ENCODE measurements around the gene RABEPK. TPM values are rescaled to one million over a fixed set of nuclear protein-coding genes. Genes with fewer than 3 reads are reported as not detected.

RABEPK gene, protein sequence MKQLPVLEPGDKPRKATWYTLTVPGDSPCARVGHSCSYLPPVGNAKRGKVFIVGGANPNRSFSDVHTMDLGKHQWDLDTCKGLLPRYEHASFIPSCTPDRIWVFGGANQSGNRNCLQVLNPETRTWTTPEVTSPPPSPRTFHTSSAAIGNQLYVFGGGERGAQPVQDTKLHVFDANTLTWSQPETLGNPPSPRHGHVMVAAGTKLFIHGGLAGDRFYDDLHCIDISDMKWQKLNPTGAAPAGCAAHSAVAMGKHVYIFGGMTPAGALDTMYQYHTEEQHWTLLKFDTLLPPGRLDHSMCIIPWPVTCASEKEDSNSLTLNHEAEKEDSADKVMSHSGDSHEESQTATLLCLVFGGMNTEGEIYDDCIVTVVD
- total RNA-seq (2022) (28.1 and 28.4 TPM in 2 replicates), Bru-seq, nascent RNA (percentile 60 among the genes with signal in this experiment), BruChase-seq, experiment 1, labeled RNA remaining after a 2-hour chase (percentile 60 among the genes with signal in this experiment), BruChase-seq, experiment 2, labeled RNA remaining after a 6-hour chase (percentile 69 among the genes with signal in this experiment)
- long read RNA-seq, transcript RABEPK-201 (8 exons, 1,313 nt), result minor isoform, 5 of 114 reads
- long read RNA-seq, transcript RABEPK-202 (8 exons, 1,504 nt), result major isoform, 43 of 114 reads
- long read RNA-seq, transcript RABEPK-204 (9 exons, 1,466 nt), result minor isoform, 20 of 114 reads
- long read RNA-seq, partial matches to known transcripts, result 28 of 114 reads
- long read RNA-seq, other reads (novel, unspliced or antisense), result 18 of 114 reads

DNA sequence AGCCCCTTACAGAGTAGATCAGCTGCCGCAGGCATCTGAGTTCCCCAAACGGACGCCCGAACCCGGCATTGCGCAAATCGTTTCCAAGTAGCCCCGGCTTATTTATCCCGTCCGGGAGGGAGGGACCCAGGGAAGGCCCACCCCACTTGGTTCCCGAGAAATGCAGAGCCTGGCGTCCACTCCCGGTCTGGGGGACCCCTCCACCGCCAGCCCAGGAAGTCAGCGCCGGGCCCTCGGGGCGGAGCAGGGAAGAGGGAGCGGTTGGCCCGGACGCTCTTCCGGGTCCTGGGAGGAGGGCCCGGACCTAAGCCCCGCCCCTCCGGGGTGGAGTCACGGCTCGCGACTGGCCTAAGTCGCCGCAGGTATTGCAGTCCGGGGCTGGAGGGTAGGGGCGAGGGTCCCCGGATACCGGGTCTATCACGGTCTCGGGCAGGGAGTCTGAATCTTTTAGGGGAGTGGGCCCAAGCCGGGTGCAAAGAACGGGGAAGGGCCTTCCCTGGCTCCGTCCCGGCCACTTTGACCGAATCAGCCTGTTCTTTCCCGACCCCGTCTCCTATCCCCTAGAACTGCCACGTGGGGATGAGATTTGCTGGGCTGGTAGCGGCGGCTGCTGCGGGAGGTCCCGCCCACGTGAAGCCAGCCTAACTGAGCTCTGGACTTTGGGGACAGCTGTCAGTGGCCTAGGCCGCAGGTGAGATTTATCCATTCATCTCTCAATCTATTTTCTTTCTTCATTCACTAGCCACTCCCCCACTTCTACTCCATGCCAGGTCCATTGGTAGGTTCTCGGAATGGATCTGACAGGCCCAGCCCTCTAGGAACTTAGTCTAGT, at the start of gene RABEPK:
Gene RABEPK (plus strand): TSS at position 327 of the 832 bp plus-strand sequence. CDS start 2,472 bp downstream, outside the sequence.
- no peaks in the 10 kb centered on the region for H3K36me3 ChIP-seq (ENCODE audit: control insufficient read depth, insufficient read depth, low read length)
- Mint-ChIP-seq H3K36me3 (ENCODE audit: insufficient read depth, unreplicated experiment) (peaks cover 13% of the 10 kb centered on the region), H3K4me1 (ENCODE audit: low read depth, unreplicated experiment) (peaks cover 12% of the 10 kb centered on the region), H3K4me3 (ENCODE audit: unreplicated experiment) (peak within 1 kb of the TSS; percentile 80), H3K9me3 (ENCODE audit: unreplicated experiment) (no peaks in the 10 kb centered on the region), H3K27ac (ENCODE audit: unreplicated experiment) (peak within 1 kb of the TSS; percentile 62), H3K27me3 (ENCODE audit: insufficient read depth, unreplicated experiment) (no peaks in the 10 kb centered on the region)
- CTCF ChIA-PET, result interaction anchor here (0.5 to 1.5 kb wide), 2 partner anchors 41 to 175 kb away, joined by 3 to 7 read pairs; partner anchors contain the start of gene HSPA5
- peak; percentile 94 to 97 for DNase-seq
- H3K27me3 ChIP-seq (replicated peaks; ENCODE audit: control insufficient read depth, insufficient read depth, low read length), result no peaks in the 10 kb centered on the region
- peaks cover 13% of the 10 kb centered on the region for H3K4me1 ChIP-seq
- POLR2A ChIA-PET, result interaction anchor here (0.6 to 1.7 kb wide), 5 partner anchors 10 to 73 kb away, joined by 3 to 21 read pairs (median 6); partner anchors contain the start of gene HSPA5
- intact Hi-C loops (cut with micrococcal nuclease; ENCODE audit: unreplicated experiment), result loop anchor here (1.0 to 2.0 kb wide), 2 partner anchors 10 to 40 kb away; partner anchors contain the start of gene HSPA5
- H3K9me3 ChIP-seq, result no peaks in the 10 kb centered on the region
- TF ChIP-seq, protein P1, sequence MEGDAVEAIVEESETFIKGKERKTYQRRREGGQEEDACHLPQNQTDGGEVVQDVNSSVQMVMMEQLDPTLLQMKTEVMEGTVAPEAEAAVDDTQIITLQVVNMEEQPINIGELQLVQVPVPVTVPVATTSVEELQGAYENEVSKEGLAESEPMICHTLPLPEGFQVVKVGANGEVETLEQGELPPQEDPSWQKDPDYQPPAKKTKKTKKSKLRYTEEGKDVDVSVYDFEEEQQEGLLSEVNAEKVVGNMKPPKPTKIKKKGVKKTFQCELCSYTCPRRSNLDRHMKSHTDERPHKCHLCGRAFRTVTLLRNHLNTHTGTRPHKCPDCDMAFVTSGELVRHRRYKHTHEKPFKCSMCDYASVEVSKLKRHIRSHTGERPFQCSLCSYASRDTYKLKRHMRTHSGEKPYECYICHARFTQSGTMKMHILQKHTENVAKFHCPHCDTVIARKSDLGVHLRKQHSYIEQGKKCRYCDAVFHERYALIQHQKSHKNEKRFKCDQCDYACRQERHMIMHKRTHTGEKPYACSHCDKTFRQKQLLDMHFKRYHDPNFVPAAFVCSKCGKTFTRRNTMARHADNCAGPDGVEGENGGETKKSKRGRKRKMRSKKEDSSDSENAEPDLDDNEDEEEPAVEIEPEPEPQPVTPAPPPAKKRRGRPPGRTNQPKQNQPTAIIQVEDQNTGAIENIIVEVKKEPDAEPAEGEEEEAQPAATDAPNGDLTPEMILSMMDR (IDR thresholded peaks at IDR 0.05; ENCODE audit: insufficient read depth in 1 of 2, low read depth in 1 of 2, low read length in 1 of 2, severe bottlenecking in 1 of 2, unreplicated experiment in 1 of 2), result no peak
- BruUV-seq (replicated peaks), result TSS peak; percentile 91
- peak within 1 kb of the TSS; percentile 69 for H3K4me3 ChIP-seq (ENCODE audit: low read depth, low read length)

DNA sequence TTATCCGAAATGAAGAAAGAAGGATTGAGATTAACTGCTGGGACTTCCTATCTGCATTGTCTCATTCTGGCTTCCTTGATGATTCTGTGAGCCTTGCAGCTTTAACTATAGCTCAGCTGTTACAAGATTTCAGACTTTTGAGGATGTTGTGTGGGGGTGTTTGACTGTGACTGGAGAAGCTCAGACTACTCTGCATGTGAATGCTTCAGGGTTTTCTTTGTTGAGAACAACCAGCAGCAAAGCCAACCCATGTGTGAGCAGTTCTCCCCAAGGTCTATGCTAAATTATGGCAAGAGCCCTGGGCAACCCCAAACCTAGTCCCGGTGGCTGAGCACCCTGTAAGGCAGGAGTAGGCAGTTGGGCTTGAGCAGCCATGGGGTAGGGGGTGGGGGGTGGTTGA, 48.6 kb upstream of the RABEPK start:
- Histone ChIP-seq H3K4me3 (ENCODE audit: low read depth, low read length) (no peak overlapping the region), H3K4me1 (no peaks in the 10 kb centered on the region), H3K27me3 (replicated peaks; ENCODE audit: control insufficient read depth, insufficient read depth, low read length) (no peaks in the 10 kb centered on the region), H3K9me3 (no peaks in the 10 kb centered on the region), H3K36me3 (ENCODE audit: control insufficient read depth, insufficient read depth, low read length) (no peaks in the 10 kb centered on the region; the same call in none of the 2 replicates)
- no peak for DNase-seq
- Mint-ChIP-seq H3K9me3 (ENCODE audit: unreplicated experiment) (no peaks in the 10 kb centered on the region), H3K27me3 (ENCODE audit: insufficient read depth, unreplicated experiment) (no peaks in the 10 kb centered on the region), H3K27ac (ENCODE audit: unreplicated experiment) (no peak overlapping the region), H3K4me1 (ENCODE audit: low read depth, unreplicated experiment) (no peaks in the 10 kb centered on the region), H3K36me3 (ENCODE audit: insufficient read depth, unreplicated experiment) (peaks cover 58% of the 10 kb centered on the region), H3K4me3 (ENCODE audit: unreplicated experiment) (no peak overlapping the region)
- BruUV-seq (replicated peaks), result no TSS peak
- CTCF ChIA-PET, result no interaction called here
- POLR2A ChIA-PET, result no interaction called here
- TF ChIP-seq, protein P1 (IDR thresholded peaks at IDR 0.05; ENCODE audit: insufficient read depth in 1 of 2, low read depth in 1 of 2, low read length in 1 of 2, severe bottlenecking in 1 of 2, unreplicated experiment in 1 of 2), result no peak
- intact Hi-C loops (cut with micrococcal nuclease; ENCODE audit: unreplicated experiment), result no loop called here
